HepG2 (cell line): ENCODE measurements around the gene MFSD6. TPM values are rescaled to one million over a fixed set of nuclear protein-coding genes. Genes with fewer than 3 reads are reported as not detected.

Experiments used
- ATAC-seq: fragments of 200-7000 bp; cut with Tn5 transposase; 3 replicates; pipeline ENCODE4 v1.9.1; 2020; ENCODE audit warnings: mild to moderate bottlenecking, moderate library complexity
- BruUV-seq: library from RNA; stranded (reverse); fragments of 400-500 nt; replicated peaks from 2 replicates; lab custom pipeline; 2021; lab: Mats Ljungman, UMichigan
- CTCF ChIA-PET: fragments of 300-600 bp; formaldehyde crosslinking; extraction: SDS; loops from one replicate; lab custom pipeline; 2021; ENCODE audit warnings: low total read pairs, inconsistent platforms, low intra/inter-chr PET ratio; lab: Yijun Ruan, JAX
- POLR2A ChIA-PET: fragments of 350-600 bp; sonication (Branson Sonifier 250); formaldehyde crosslinking; loops from one replicate; lab custom pipeline; 2020; ENCODE audit warnings: antibody characterized with exemption, inconsistent platforms; lab: Yijun Ruan, JAX
- DNase-seq: peaks from one replicate; pipeline ENCODE4 v3.0.0-alpha.2; 2015; ENCODE audit warnings: low spot score
- FAIRE-seq: peaks from 3 replicates; lab custom pipeline; 2011; peaks lifted over from hg19 to GRCh38; lab: Jason Lieb, UNC
- H2AFZ ChIP-seq: one replicate; pipeline ENCODE4 v1.6.1; 2011; ENCODE audit warnings: low read length, inconsistent platforms
- H3K27ac ChIP-seq: fragments of 300-600 bp; 3 replicates; pipeline ENCODE4 v1.8.0; 2011; ENCODE audit warnings: mixed run types, mild to moderate bottlenecking, mixed read lengths, low read length, inconsistent platforms; ENCODE audit not compliant: insufficient read depth; ENCODE audit errors: extremely low read length
- H3K27me3 ChIP-seq, 2 experiments: fragments of 200-600 bp in 1 of 2; 2 replicates in 1 of 2; 3 replicates in 1 of 2; pipeline versions ENCODE4 v1.6.0 to v1.8.0; 2011; ENCODE audit warnings: low read length in 2 of 2, mild to moderate bottlenecking in 2 of 2, moderate library complexity in 2 of 2, inconsistent platforms in 1 of 2; ENCODE audit not compliant: insufficient read depth in 2 of 2, control insufficient read depth in 1 of 2
- H3K36me3 ChIP-seq, 2 experiments: fragments of 200-600 bp in 1 of 2; replicated peaks in 1 of 2; 2 replicates in 1 of 2; 3 replicates in 1 of 2; pipeline versions ENCODE4 v1.5.1 to v1.8.0; 2011; ENCODE audit warnings: low read length in 2 of 2, inconsistent platforms in 1 of 2; ENCODE audit not compliant: insufficient read depth in 2 of 2, control insufficient read depth in 1 of 2
- H3K4me1 ChIP-seq: 2 replicates; pipeline ENCODE4 v1.5.1; 2012; ENCODE audit warnings: low read length, inconsistent platforms; ENCODE audit not compliant: insufficient read depth
- H3K4me2 ChIP-seq: 2 replicates; pipeline ENCODE4 v1.6.0; 2011; ENCODE audit warnings: low read depth, low read length, inconsistent platforms
- H3K4me3 ChIP-seq, 3 experiments: fragments of 200-600 bp in 1 of 3; sonication (generic), shearing (Covaris generic) in 1 of 3; replicated peaks in 1 of 3; 2 replicates each; pipeline ENCODE4 v1.5.1; 2011 to 2016; ENCODE audit warnings: low read length in 3 of 3, inconsistent platforms in 2 of 3, low read depth in 2 of 3, mild to moderate bottlenecking in 2 of 3, control low read depth in 1 of 3, mixed read lengths in 1 of 3; ENCODE audit not compliant: insufficient read depth in 1 of 3
- H3K79me2 ChIP-seq: one replicate; pipeline ENCODE4 v1.6.1; 2011; ENCODE audit warnings: low read length, inconsistent platforms; ENCODE audit not compliant: insufficient read depth
- H3K9ac ChIP-seq: 2 replicates; pipeline ENCODE4 v1.6.0; 2011; ENCODE audit warnings: mild to moderate bottlenecking, low read depth, low read length, inconsistent platforms; ENCODE audit not compliant: insufficient read depth
- H3K9me3 ChIP-seq: 2 replicates; pipeline ENCODE4 v1.5.1; 2012; ENCODE audit warnings: mild to moderate bottlenecking, low read length
- H4K20me1 ChIP-seq: 2 replicates; pipeline ENCODE4 v1.6.0; 2011; ENCODE audit warnings: inconsistent platforms, mild to moderate bottlenecking, low read length, moderate library complexity; ENCODE audit not compliant: insufficient read depth
- AGO2 ChIP-seq: fragments of 200-400 bp; formaldehyde crosslinking; optimal IDR thresholded peaks from 2 replicates; pipeline ENCODE3; 2017; ENCODE audit warnings: mild to moderate bottlenecking, low read depth, low read length, moderate library complexity
- FOXA1 ChIP-seq, 2 experiments: fragments of 450-650 bp in 1 of 2; sonication (generic) in 1 of 2; formaldehyde crosslinking in 1 of 2; IDR thresholded peaks; 2 replicates each; pipeline versions ENCODE4 v1.4.0 to v1.6.1; 2016 to 2020; ENCODE audit warnings: missing genetic modification reagents in 1 of 2
- GFI1 ChIP-seq: sonication (generic); formaldehyde crosslinking; IDR thresholded peaks from 2 replicates; pipeline ENCODE4 v1.5.0; 2020; ENCODE audit warnings: missing genetic modification reagents, mild to moderate bottlenecking, borderline replicate concordance
- KAT8 ChIP-seq: IDR thresholded peaks from 2 replicates; pipeline ENCODE4 v1.6.1; 2016; ENCODE audit warnings: missing genetic modification reagents, missing compliant biosample characterization
- NKX3-1 ChIP-seq: sonication (generic); formaldehyde crosslinking; IDR thresholded peaks from 2 replicates; pipeline ENCODE4 v1.5.0; 2020; ENCODE audit warnings: missing genetic modification reagents
- PRDM4 ChIP-seq: sonication (generic); formaldehyde crosslinking; IDR thresholded peaks from 2 replicates; pipeline ENCODE4 v1.9.0; 2021; ENCODE audit warnings: missing genetic modification reagents, borderline replicate concordance
- RARA ChIP-seq: IDR thresholded peaks from 2 replicates; pipeline ENCODE4 v1.6.1; 2016; ENCODE audit warnings: missing genetic modification reagents, missing compliant biosample characterization
- SKI ChIP-seq: fragments of 450-650 bp; IDR thresholded peaks from one replicate; pipeline ENCODE4 v1.6.1; 2018; ENCODE audit warnings: mild to moderate bottlenecking; ENCODE audit not compliant: partially characterized antibody
- SRSF9 ChIP-seq: fragments of 200-400 bp; formaldehyde crosslinking; IDR thresholded peaks from 2 replicates; pipeline ENCODE4 v1.6.1; 2018; ENCODE audit warnings: borderline replicate concordance, mild to moderate bottlenecking, low read depth, low read length; ENCODE audit not compliant: insufficient read depth, poor library complexity, severe bottlenecking
- TBL1XR1 ChIP-seq: fragments of 150-350 bp; IDR thresholded peaks from 2 replicates; pipeline ENCODE4 v1.6.1; 2014; ENCODE audit warnings: borderline replicate concordance, low read length; ENCODE audit not compliant: partially characterized antibody
- ZFP36L1 ChIP-seq: sonication (generic); formaldehyde crosslinking; IDR thresholded peaks from 2 replicates; pipeline ENCODE4 v1.8.0; 2022; ENCODE audit warnings: mild to moderate bottlenecking, missing genetic modification reagents, moderate library complexity
- ZNF605 ChIP-seq: sonication (generic); formaldehyde crosslinking; IDR thresholded peaks from 2 replicates; pipeline ENCODE4 v1.8.0; 2022; ENCODE audit warnings: mild to moderate bottlenecking, missing genetic modification reagents
- ZNF629 ChIP-seq: sonication (generic); formaldehyde crosslinking; conservative IDR thresholded peaks from 2 replicates; pipeline ENCODE4 v1.5.0; 2020; ENCODE audit warnings: missing genetic modification reagents
- ZNF747 ChIP-seq: sonication (generic); formaldehyde crosslinking; IDR thresholded peaks from 2 replicates; pipeline ENCODE4 v1.8.1; 2023; ENCODE audit warnings: missing genetic modification reagents, mild to moderate bottlenecking, borderline replicate concordance
- WGBS: methylation state at CpG from one replicate; pipeline ENCODE4 v1.1.6; 2017; ENCODE audit warnings: low lambda C conversion rate; 5-methylcytosine and 5-hydroxymethylcytosine counted together
- in situ Hi-C: cut with HindIII; loops from 2 replicates; pipeline ENCODE4 v1.10.0; 2017; ENCODE audit warnings: low pct_unique_long_range_greater_than_20kb; ENCODE audit not compliant: extremely low pct_ligation_motif_present
- intact Hi-C: fragments of 100-400 bp; cut with micrococcal nuclease; formaldehyde crosslinking; loops from one replicate; pipeline ENCODE4 v1.10.0; 2022; ENCODE audit not compliant: unreplicated experiment
- polyA plus RNA-seq, 8 experiments: library from polyadenylated mRNA; depleted of rRNA in 3 of 8; stranded (reverse) in 7 of 8; unstranded in 1 of 8; fragments of >200 nt; fragmentation: Illumina TruSeq in 4 of 8; extraction: Trizol in 4 of 8; gene quantifications; 2 replicates each; pipeline versions ENCODE4 v1.2.1 to v1.2.3, GENCODE V29; 2011 to 2016; ENCODE audit warnings: low read depth in 4 of 8, missing spikeins in 1 of 8, mixed read lengths in 1 of 8; ENCODE audit not compliant: insufficient read depth in 1 of 8
- total RNA-seq, 5 experiments: library from RNA; depleted of rRNA; stranded (reverse); fragments of >200 nt; fragmentation: Illumina TruSeq; extraction: Trizol; gene quantifications; 2 replicates each; pipeline ENCODE4 v1.2.3, GENCODE V29; 2016; ENCODE audit warnings: low read depth in 1 of 5
- TF ChIP-seq, protein P1 (sequence below): sonication (generic); formaldehyde crosslinking; IDR thresholded peaks from 2 replicates; pipeline ENCODE4 v1.4.0; 2020; ENCODE audit warnings: low read depth, mild to moderate bottlenecking, missing genetic modification reagents

Gene MFSD6
- total and polyA plus RNA-seq, 2 of the 13 experiments (the other 11 are each of a cell fraction or from before 2014, with no cell fraction given), result 0.92 to 1.4 TPM

GRCh38 chr2:190435031-190435670 lies 27.0 kb downstream of the MFSD6 start:
- H3K27ac ChIP-seq, result no peak overlapping the region
- no peaks in the 10 kb centered on the region for H3K9me3 ChIP-seq
- intact Hi-C loops, result loop anchor here (10.0 kb wide), 1 partner anchor 1940 kb away; no protein-coding TSS in a partner anchor
- H3K36me3 ChIP-seq, result no peaks in the 10 kb centered on the region
- no peaks in the 10 kb centered on the region; a peak in 1 of 5 replicates for H3K27me3 ChIP-seq
- no peak for FAIRE-seq
- no peak overlapping the region for H3K4me3 ChIP-seq
- no peak for DNase-seq
- no peak overlapping the region for H3K4me2 ChIP-seq
- ChIA-PET POLR2A (no interaction called here), CTCF (no interaction called here)
- no TSS peak for BruUV-seq
- TF ChIP-seq ZNF629 (CRISPR knock-in tag) (peak; percentile 46), KAT8 (CRISPR knock-in tag) (no peak), ZNF747 (CRISPR knock-in tag) (no peak)
- TF ChIP-seq, all 625 proteins: peak for 1
- Histone ChIP-seq H2AFZ (no peak overlapping the region), H3K9ac (no peak overlapping the region), H3K4me1 (peaks cover 10% of the 10 kb centered on the region; the same call in 1 of the 2 replicates), H3K79me2 (no peaks in the 10 kb centered on the region), H4K20me1 (no peaks in the 10 kb centered on the region)
- WGBS, result 46% methylated on average over 2 of the region's 2 CpGs
- ATAC-seq, result no peak
- in situ Hi-C loops, result no loop called here

DNA sequence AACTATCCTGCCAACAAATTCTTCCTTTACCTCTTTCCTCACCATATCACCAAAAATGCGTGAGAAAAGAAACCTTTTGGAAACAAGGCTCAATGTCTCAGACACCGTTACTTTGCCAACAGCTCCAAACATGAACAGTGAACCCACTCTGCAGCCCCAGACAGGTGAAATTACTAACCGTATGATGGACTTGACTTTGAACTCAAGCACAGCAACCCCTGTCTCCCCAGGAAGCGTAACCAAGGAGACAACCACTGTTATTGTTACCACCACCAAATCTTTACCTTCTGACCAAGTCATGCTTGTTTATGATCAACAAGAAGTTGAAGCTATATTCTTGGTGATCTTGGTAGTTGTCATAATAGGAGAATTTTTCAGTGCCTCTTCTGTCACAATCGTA lies 28.4 kb downstream of the MFSD6 start:
- ATAC-seq (peak; percentile 43; the same call in 2 of the 3 replicates), FAIRE-seq (peak; percentile 55), DNase-seq (peak; percentile 13)
- H3K27me3 ChIP-seq, result no peaks in the 10 kb centered on the region; a peak in 1 of 5 replicates
- in situ Hi-C loops, result no loop called here
- POLR2A ChIA-PET, result no interaction called here
- no peaks in the 10 kb centered on the region for H3K79me2 ChIP-seq
- H3K27ac ChIP-seq, result no peak overlapping the region
- 49% methylated on average over 5 of the region's 5 CpGs for WGBS
- no peak overlapping the region for H2AFZ ChIP-seq
- intact Hi-C loops, result loop anchor here (10.0 kb wide), 1 partner anchor 1938 kb away; no protein-coding TSS in a partner anchor
- H3K4me2 ChIP-seq, result no peak overlapping the region
- H3K4me1 ChIP-seq, result peaks cover 18% of the 10 kb centered on the region; the same call in 1 of the 2 replicates
- no peaks in the 10 kb centered on the region for H3K9me3 ChIP-seq
- BruUV-seq, result no TSS peak
- H3K36me3 ChIP-seq, result no peaks in the 10 kb centered on the region
- no peak overlapping the region for H3K9ac ChIP-seq
- H3K4me3 ChIP-seq, result no peak overlapping the region
- H4K20me1 ChIP-seq, result no peaks in the 10 kb centered on the region
- CTCF ChIA-PET, result no interaction called here
- TF ChIP-seq, protein P1, sequence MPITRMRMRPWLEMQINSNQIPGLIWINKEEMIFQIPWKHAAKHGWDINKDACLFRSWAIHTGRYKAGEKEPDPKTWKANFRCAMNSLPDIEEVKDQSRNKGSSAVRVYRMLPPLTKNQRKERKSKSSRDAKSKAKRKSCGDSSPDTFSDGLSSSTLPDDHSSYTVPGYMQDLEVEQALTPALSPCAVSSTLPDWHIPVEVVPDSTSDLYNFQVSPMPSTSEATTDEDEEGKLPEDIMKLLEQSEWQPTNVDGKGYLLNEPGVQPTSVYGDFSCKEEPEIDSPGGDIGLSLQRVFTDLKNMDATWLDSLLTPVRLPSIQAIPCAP (CRISPR knock-in tag), result no peak
- peak; percentile 29; the same call in 1 of the 2 replicates for TF ChIP-seq RARA (CRISPR knock-in tag)
- TF ChIP-seq PRDM4 (CRISPR knock-in tag), result no peak
- no peak for TF ChIP-seq SRSF9
- TF ChIP-seq FOXA1 (IDR thresholded peaks at IDR 0.05), result no peak
- no peak for TF ChIP-seq FOXA1 (CRISPR knock-in tag; IDR thresholded peaks at IDR 0.05)
- no peak for TF ChIP-seq NKX3-1 (CRISPR knock-in tag)
- no peak for TF ChIP-seq GFI1 (CRISPR knock-in tag)
- TF ChIP-seq TBL1XR1, result peak; percentile 26
- TF ChIP-seq AGO2, result no peak
- TF ChIP-seq SKI, result peak; percentile 87
- no peak for TF ChIP-seq ZNF605 (CRISPR knock-in tag)
- TF ChIP-seq ZFP36L1 (CRISPR knock-in tag), result no peak
